Endothelial cell of umbilical vein (primary cell): ENCODE measurements around the gene ZNF362. TPM values are rescaled to one million over a fixed set of nuclear protein-coding genes. Genes with fewer than 3 reads are reported as not detected.

Experiments
- BruUV-seq: library from RNA; stranded (reverse); fragments of 400-500 nt; replicated peaks from 2 replicates; lab custom pipeline; 2021; lab: Mats Ljungman, UMichigan
- CTCF ChIA-PET: fragments of 300-600, 350-600 bp; sonication (Branson Sonifier 250); formaldehyde crosslinking; loops from one replicate; lab custom pipeline; 2021; ENCODE audit warnings: antibody characterized with exemption, inconsistent platforms; lab: Charles Lee
- POLR2A ChIA-PET: fragments of 300-600, 350-600 bp; sonication (Branson Sonifier 250); formaldehyde crosslinking; loops from one replicate; lab custom pipeline; 2021; ENCODE audit warnings: antibody characterized with exemption, inconsistent platforms; lab: Charles Lee
- DNase-seq: peaks from one replicate; pipeline ENCODE4 v3.0.0-alpha.2; 2011; ENCODE audit warnings: low read depth, low spot score
- FAIRE-seq: peaks from 2 replicates; lab custom pipeline; 2011; peaks lifted over from hg19 to GRCh38; lab: Jason Lieb, UNC
- H2AFZ ChIP-seq: 2 replicates; pipeline ENCODE4 v1.6.0; 2012; ENCODE audit warnings: low read depth, low read length, control low read depth, inconsistent platforms
- H3K27ac ChIP-seq: 2 replicates; pipeline ENCODE4 v1.5.1; 2011; ENCODE audit warnings: low read depth, mild to moderate bottlenecking, control low read depth, low read length, moderate library complexity; ENCODE audit not compliant: insufficient read depth
- H3K27me3 ChIP-seq, 2 experiments: 2 replicates each; pipeline versions ENCODE4 v1.6.0 to v1.6.1; 2011; ENCODE audit warnings: low read length in 2 of 2, mixed read lengths in 1 of 2; ENCODE audit not compliant: control insufficient read depth in 2 of 2, insufficient read depth in 2 of 2
- H3K36me3 ChIP-seq, 2 experiments: 2 replicates in 1 of 2; 3 replicates in 1 of 2; pipeline ENCODE4 v1.5.1; 2011; ENCODE audit warnings: low read length in 2 of 2, mild to moderate bottlenecking in 1 of 2, moderate library complexity in 1 of 2; ENCODE audit not compliant: control insufficient read depth in 2 of 2, insufficient read depth in 2 of 2; ENCODE audit errors: extremely low read depth in 1 of 2
- H3K4me1 ChIP-seq: 3 replicates; pipeline ENCODE4 v1.5.1; 2011; ENCODE audit warnings: mild to moderate bottlenecking, low read length; ENCODE audit not compliant: control insufficient read depth, insufficient read depth; ENCODE audit errors: extremely low read depth
- H3K4me2 ChIP-seq: 2 replicates; pipeline ENCODE4 v1.6.1; 2011; ENCODE audit warnings: low read length, control low read depth, mixed read lengths; ENCODE audit not compliant: insufficient read depth
- H3K4me3 ChIP-seq, 3 experiments: fragments of 200-600 bp in 1 of 3; sonication (generic), shearing (Covaris generic) in 1 of 3; replicated peaks in 1 of 3; 2 replicates each; pipeline ENCODE4 v1.5.1; 2011 to 2016; ENCODE audit warnings: control low read depth in 3 of 3, low read length in 3 of 3, mild to moderate bottlenecking in 2 of 3, inconsistent platforms in 1 of 3, low read depth in 1 of 3, moderate library complexity in 1 of 3; ENCODE audit not compliant: insufficient read depth in 1 of 3
- H3K79me2 ChIP-seq: 2 replicates; pipeline ENCODE4 v1.6.0; 2012; ENCODE audit warnings: low read length, inconsistent platforms; ENCODE audit not compliant: control insufficient read depth, insufficient read depth
- H3K9ac ChIP-seq: replicated peaks from 2 replicates; pipeline ENCODE3; 2011; ENCODE audit warnings: low read length, control low read depth; ENCODE audit not compliant: insufficient read depth; ENCODE audit errors: extremely low read depth
- H3K9me1 ChIP-seq: replicated peaks from 3 replicates; pipeline ENCODE4 v1.6.0; 2011; ENCODE audit warnings: mild to moderate bottlenecking, low read length; ENCODE audit not compliant: control insufficient read depth, insufficient read depth; ENCODE audit errors: extremely low read depth
- H3K9me3 ChIP-seq: replicated peaks from 2 replicates; pipeline ENCODE4 v1.5.1; 2012; ENCODE audit warnings: low read length, inconsistent platforms; ENCODE audit not compliant: control insufficient read depth, insufficient read depth
- H4K20me1 ChIP-seq: replicated peaks from 2 replicates; pipeline ENCODE3; 2011; ENCODE audit warnings: mild to moderate bottlenecking, low read length; ENCODE audit not compliant: control insufficient read depth, insufficient read depth; ENCODE audit errors: extremely low read depth
- EZH2 ChIP-seq: IDR thresholded peaks from 2 replicates; pipeline ENCODE4 v1.6.1; 2012; ENCODE audit warnings: borderline replicate concordance, low read depth, mild to moderate bottlenecking, moderate library complexity, low read length, inconsistent platforms; ENCODE audit not compliant: severe bottlenecking
- FOS ChIP-seq: IDR thresholded peaks from 2 replicates; pipeline ENCODE4 v1.6.1; 2011; ENCODE audit warnings: mild to moderate bottlenecking, low read length, moderate library complexity, borderline replicate concordance; ENCODE audit not compliant: insufficient read depth
- GATA2 ChIP-seq: IDR thresholded peaks from 2 replicates; pipeline ENCODE4 v1.7.0; 2011; ENCODE audit warnings: low read depth, mild to moderate bottlenecking, moderate library complexity, mixed read lengths, low read length; ENCODE audit not compliant: insufficient read length, insufficient read depth
- JUN ChIP-seq: IDR thresholded peaks from 2 replicates; pipeline ENCODE4 v1.6.1; 2011; ENCODE audit warnings: borderline replicate concordance, low read depth; ENCODE audit not compliant: insufficient read length, insufficient read depth
- MYC ChIP-seq: IDR thresholded peaks from one replicate; pipeline ENCODE4 v1.6.1; 2011; ENCODE audit warnings: mild to moderate bottlenecking, low read depth, low read length
- POLR2A ChIP-seq: IDR thresholded peaks from 2 replicates; pipeline ENCODE4 v1.6.1; 2012; ENCODE audit warnings: low read depth, mild to moderate bottlenecking, control low read depth, low read length
- POLR2AphosphoS5 ChIP-seq: IDR thresholded peaks from 2 replicates; pipeline ENCODE4 v1.6.1; 2012; ENCODE audit warnings: low read depth, mild to moderate bottlenecking, control low read depth, low read length, moderate library complexity; ENCODE audit not compliant: insufficient read depth
- dilution Hi-C: fragments of 300-500 bp; cut with MboI; formaldehyde crosslinking; loops from one replicate; pipeline ENCODE4 v1.15.0; 2019; ENCODE audit warnings: low sequenced_read_pairs; ENCODE audit not compliant: extremely low pct_ligation_motif_present
- intact Hi-C: fragments of 100-400 bp; cut with micrococcal nuclease; formaldehyde crosslinking; loops from one replicate; pipeline ENCODE4 v1.10.0; 2022
- polyA plus RNA-seq, 4 experiments: library from polyadenylated mRNA; depleted of rRNA in 3 of 4; stranded (reverse) in 3 of 4; unstranded in 1 of 4; fragments of >200 nt; gene quantifications; 2 replicates each; pipeline versions ENCODE4 v1.2.1 to v1.2.3, GENCODE V29; 2011 to 2012; ENCODE audit warnings: missing spikeins in 1 of 4
- total RNA-seq: library from RNA; stranded (reverse); gene quantifications from 2 replicates; pipeline ENCODE4 v1.2.3, GENCODE V29; 2021
- TF ChIP-seq, protein P1 (sequence below), 2 donors: IDR thresholded peaks; 1 replicate in 1 of 2; 2 replicates in 1 of 2; pipeline ENCODE4 v1.5.1; 2011; ENCODE audit warnings: low read length in 2 of 2, mild to moderate bottlenecking in 2 of 2, moderate library complexity in 2 of 2, control low read depth in 1 of 2, inconsistent platforms in 1 of 2, low read depth in 1 of 2; ENCODE audit not compliant: insufficient read depth in 1 of 2; ENCODE audit errors: extremely low read depth in 1 of 2
- TF ChIP-seq, protein P2 (sequence below): IDR thresholded peaks from 2 replicates; pipeline ENCODE4 v1.6.1; 2011; ENCODE audit not compliant: insufficient read depth, insufficient read length

Gene ZNF362
- total and polyA plus RNA-seq, 2 donors (not counting 3 experiments of a cell fraction or from before 2014, with no cell fraction given), result 28.4 to 35.3 TPM

DNA sequence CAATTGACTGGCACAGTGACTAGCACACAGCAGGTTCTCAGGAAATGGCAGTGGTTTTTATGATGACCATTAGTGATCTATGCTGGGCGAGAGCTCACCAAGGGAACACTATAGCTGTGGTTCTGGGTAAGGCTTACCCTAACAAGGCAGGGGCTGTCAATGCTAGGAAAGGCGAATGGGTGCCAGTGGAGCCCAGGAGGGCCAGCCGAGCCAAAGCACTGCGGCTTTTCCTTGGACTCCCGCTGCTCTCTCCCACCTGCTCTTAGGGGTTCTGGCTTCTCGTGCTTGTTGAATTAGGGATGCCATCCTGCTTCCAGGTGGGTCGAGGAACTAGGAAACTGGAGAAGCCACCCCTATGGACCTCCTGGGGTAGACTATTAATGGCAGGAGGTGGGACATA, 74.6 kb downstream of the ZNF362 start:
- H3K9me1 ChIP-seq, result no peaks in the 10 kb centered on the region
- BruUV-seq, result no TSS peak
- H3K27ac ChIP-seq, result no peak overlapping the region
- H3K36me3 ChIP-seq, result peaks cover 36 to 60% of the 10 kb centered on the region in 2 experiments
- H3K9ac ChIP-seq, result no peak overlapping the region
- intact Hi-C loops, result no loop called here
- DNase-seq (no peak), FAIRE-seq (no peak)
- no peak overlapping the region for H2AFZ ChIP-seq
- peaks cover 16% of the 10 kb centered on the region for H3K4me1 ChIP-seq
- no peaks in the 10 kb centered on the region for H4K20me1 ChIP-seq
- dilution Hi-C loops, result no loop called here
- no peaks in the 10 kb centered on the region for H3K9me3 ChIP-seq
- no peaks in the 10 kb centered on the region for H3K27me3 ChIP-seq
- no peak overlapping the region for H3K4me3 ChIP-seq
- TF ChIP-seq POLR2AphosphoS5 (no peak), FOS (no peak), EZH2 (no peak), GATA2 (no peak), POLR2A (no peak), MYC (no peak), JUN (no peak)
- TF ChIP-seq, protein P1, sequence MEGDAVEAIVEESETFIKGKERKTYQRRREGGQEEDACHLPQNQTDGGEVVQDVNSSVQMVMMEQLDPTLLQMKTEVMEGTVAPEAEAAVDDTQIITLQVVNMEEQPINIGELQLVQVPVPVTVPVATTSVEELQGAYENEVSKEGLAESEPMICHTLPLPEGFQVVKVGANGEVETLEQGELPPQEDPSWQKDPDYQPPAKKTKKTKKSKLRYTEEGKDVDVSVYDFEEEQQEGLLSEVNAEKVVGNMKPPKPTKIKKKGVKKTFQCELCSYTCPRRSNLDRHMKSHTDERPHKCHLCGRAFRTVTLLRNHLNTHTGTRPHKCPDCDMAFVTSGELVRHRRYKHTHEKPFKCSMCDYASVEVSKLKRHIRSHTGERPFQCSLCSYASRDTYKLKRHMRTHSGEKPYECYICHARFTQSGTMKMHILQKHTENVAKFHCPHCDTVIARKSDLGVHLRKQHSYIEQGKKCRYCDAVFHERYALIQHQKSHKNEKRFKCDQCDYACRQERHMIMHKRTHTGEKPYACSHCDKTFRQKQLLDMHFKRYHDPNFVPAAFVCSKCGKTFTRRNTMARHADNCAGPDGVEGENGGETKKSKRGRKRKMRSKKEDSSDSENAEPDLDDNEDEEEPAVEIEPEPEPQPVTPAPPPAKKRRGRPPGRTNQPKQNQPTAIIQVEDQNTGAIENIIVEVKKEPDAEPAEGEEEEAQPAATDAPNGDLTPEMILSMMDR (IDR thresholded peaks at IDR 0.05; ENCODE audit: extremely low read depth in 1 of 2, insufficient read depth in 1 of 2, low read depth in 1 of 2, low read length in 2 of 2), result no peak
- TF ChIP-seq, protein P2, sequence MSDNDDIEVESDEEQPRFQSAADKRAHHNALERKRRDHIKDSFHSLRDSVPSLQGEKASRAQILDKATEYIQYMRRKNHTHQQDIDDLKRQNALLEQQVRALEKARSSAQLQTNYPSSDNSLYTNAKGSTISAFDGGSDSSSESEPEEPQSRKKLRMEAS, result no peak
- ChIA-PET POLR2A (no interaction called here), CTCF (no interaction called here)
- no peak overlapping the region for H3K4me2 ChIP-seq
- H3K79me2 ChIP-seq, result peaks cover 39% of the 10 kb centered on the region
